ENCODE results near the gene SHISA5. TPM values are rescaled to one million over a fixed set of nuclear protein-coding genes. Genes with fewer than 3 reads are reported as not detected.
A peak's percentile ranks its signal among the peaks of the same experiment; 100 is the strongest.

The SHISA5 gene
- total RNA-seq, 1 experiment from 2014 or later, result 174 TPM

DNA sequence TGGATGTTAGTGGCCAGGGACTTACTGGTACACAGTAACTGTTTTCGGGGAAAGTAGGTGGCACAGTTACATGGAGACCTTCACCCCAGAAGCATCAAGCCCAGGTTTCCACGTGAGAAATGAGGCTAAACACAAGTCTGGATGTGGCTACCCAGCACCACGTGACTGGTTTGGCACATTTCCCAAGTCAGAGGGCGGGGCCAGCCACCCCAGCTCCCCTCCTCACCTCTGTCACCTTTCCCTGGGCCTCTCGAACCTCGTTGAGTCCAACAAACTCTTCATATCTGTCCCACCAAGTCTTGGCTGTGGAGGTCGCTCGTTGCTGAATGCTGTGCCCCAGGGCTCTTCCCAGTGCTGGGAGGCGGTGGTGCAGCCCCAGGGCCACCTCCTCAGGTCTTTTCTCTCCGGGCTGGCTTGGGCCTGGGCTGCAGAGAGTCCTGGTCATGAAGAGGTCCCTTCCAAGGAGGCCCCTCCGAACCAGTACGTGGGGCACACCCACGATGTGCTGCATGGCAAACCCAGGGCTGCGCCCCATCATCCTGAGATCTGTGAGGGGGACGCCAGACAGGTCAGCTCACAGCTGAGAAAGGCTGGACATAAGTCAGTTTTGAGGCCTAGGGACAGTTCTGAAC is 69.3 kb downstream of the SHISA5 start:
- peaks cover 21 to 40% (median 38%) of the 10 kb centered on the region in 3 experiments; a peak in 6 of 7 replicates for H3K36me3 Mint-ChIP-seq (ENCODE audit: insufficient read depth in 1 of 3, low read depth in 3 of 3)
- Histone ChIP-seq H4K8ac (replicated peaks; ENCODE audit: insufficient read length, low read depth, low read length) (no peak overlapping the region), H3K9me3 (ENCODE audit: control insufficient read depth, low read depth, low read length) (no peaks in the 10 kb centered on the region), H3K27ac (ENCODE audit: insufficient read length, low read depth, low read length) (no peak overlapping the region), H3K79me1 (ENCODE audit: insufficient read depth, low read depth, low read length, poor library complexity, severe bottlenecking) (no peaks in the 10 kb centered on the region), H3K79me2 (ENCODE audit: insufficient read depth, low read length) (no peaks in the 10 kb centered on the region), H3K9ac (ENCODE audit: extremely low read depth, insufficient read length, low read length) (no peak overlapping the region), H3K14ac (ENCODE audit: insufficient read depth, low read length) (no peak overlapping the region), H3K23me2 (ENCODE audit: insufficient read length, low read depth, low read length, poor library complexity, severe bottlenecking) (peaks cover 4% of the 10 kb centered on the region), H3K4me1 (ENCODE audit: insufficient read depth, low read length) (peaks cover 7% of the 10 kb centered on the region; the same call in 1 of the 2 replicates), H2BK20ac (ENCODE audit: low read depth, low read length, poor library complexity, severe bottlenecking) (no peak overlapping the region), H3K23ac (ENCODE audit: insufficient read length, low read depth, low read length) (no peak overlapping the region), H2AFZ (ENCODE audit: low read length) (no peak overlapping the region), H3K4me2 (ENCODE audit: insufficient read depth, insufficient read length, low read length) (no peak overlapping the region), H2BK5ac (ENCODE audit: insufficient read length, low read length) (no peak overlapping the region), H2AK5ac (ENCODE audit: insufficient read length, low read length) (no peak overlapping the region), H2BK15ac (ENCODE audit: low read depth, low read length) (no peak overlapping the region), H3K18ac (ENCODE audit: insufficient read length, low read depth, low read length) (no peak overlapping the region), H3K56ac (ENCODE audit: insufficient read length, low read depth, low read length) (no peak overlapping the region), H3K27me3 (ENCODE audit: insufficient read depth, low read length) (no peaks in the 10 kb centered on the region), H3T11ph (ENCODE audit: low read length) (no peak overlapping the region), H3K4ac (ENCODE audit: low read depth, low read length) (no peak overlapping the region), H2BK12ac (ENCODE audit: insufficient read length, low read depth, low read length) (no peak overlapping the region), H2BK120ac (ENCODE audit: low read depth, low read length, poor library complexity, severe bottlenecking) (no peak overlapping the region), H4K20me1 (ENCODE audit: control insufficient read depth, insufficient read depth, insufficient read length) (no peaks in the 10 kb centered on the region), H4K5ac (ENCODE audit: insufficient read length, low read depth, low read length) (no peak overlapping the region), H4K91ac (ENCODE audit: insufficient read length, low read depth, low read length) (no peak overlapping the region)
- no peak overlapping the region for H3K4me3 Mint-ChIP-seq
- no CpG with 5 or more reads among the region's 15 CpGs for WGBS (ENCODE audit: extremely low coverage, insufficient read length, low lambda C conversion rate)
- peaks cover 33 to 34% of the 10 kb centered on the region in 2 experiments for H3K4me1 Mint-ChIP-seq
- H3K27ac Mint-ChIP-seq, result peak overlapping the region in 1 of 3 experiments; percentile 49; a peak in 1 of 7 replicates
- H3K9me3 Mint-ChIP-seq, result no peaks in the 10 kb centered on the region
- peak; percentile 20 for DNase-seq
- TF ChIP-seq, protein P1, sequence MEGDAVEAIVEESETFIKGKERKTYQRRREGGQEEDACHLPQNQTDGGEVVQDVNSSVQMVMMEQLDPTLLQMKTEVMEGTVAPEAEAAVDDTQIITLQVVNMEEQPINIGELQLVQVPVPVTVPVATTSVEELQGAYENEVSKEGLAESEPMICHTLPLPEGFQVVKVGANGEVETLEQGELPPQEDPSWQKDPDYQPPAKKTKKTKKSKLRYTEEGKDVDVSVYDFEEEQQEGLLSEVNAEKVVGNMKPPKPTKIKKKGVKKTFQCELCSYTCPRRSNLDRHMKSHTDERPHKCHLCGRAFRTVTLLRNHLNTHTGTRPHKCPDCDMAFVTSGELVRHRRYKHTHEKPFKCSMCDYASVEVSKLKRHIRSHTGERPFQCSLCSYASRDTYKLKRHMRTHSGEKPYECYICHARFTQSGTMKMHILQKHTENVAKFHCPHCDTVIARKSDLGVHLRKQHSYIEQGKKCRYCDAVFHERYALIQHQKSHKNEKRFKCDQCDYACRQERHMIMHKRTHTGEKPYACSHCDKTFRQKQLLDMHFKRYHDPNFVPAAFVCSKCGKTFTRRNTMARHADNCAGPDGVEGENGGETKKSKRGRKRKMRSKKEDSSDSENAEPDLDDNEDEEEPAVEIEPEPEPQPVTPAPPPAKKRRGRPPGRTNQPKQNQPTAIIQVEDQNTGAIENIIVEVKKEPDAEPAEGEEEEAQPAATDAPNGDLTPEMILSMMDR (conservative IDR thresholded peaks at IDR 0.05), result no peak
- H3K27me3 Mint-ChIP-seq (ENCODE audit: low read depth), result no peaks in the 10 kb centered on the region

Measured in H9 (cell line).